GM18502 (cell line): ENCODE measurements around the gene ABCA13.
"Not testable (repeated sequence)": the region's sequence is repeated elsewhere in the genome, so short reads cannot be mapped to it uniquely, and the experiment has no call there.

Source experiments
- ATAC-seq: cut with Tn5 transposase; IDR thresholded peaks from one replicate; pipeline ENCODE4 v1.9.1; 2021; ENCODE audit warnings: mild to moderate bottlenecking; ENCODE audit not compliant: unreplicated experiment, poor library complexity

The ABCA13 gene, protein sequence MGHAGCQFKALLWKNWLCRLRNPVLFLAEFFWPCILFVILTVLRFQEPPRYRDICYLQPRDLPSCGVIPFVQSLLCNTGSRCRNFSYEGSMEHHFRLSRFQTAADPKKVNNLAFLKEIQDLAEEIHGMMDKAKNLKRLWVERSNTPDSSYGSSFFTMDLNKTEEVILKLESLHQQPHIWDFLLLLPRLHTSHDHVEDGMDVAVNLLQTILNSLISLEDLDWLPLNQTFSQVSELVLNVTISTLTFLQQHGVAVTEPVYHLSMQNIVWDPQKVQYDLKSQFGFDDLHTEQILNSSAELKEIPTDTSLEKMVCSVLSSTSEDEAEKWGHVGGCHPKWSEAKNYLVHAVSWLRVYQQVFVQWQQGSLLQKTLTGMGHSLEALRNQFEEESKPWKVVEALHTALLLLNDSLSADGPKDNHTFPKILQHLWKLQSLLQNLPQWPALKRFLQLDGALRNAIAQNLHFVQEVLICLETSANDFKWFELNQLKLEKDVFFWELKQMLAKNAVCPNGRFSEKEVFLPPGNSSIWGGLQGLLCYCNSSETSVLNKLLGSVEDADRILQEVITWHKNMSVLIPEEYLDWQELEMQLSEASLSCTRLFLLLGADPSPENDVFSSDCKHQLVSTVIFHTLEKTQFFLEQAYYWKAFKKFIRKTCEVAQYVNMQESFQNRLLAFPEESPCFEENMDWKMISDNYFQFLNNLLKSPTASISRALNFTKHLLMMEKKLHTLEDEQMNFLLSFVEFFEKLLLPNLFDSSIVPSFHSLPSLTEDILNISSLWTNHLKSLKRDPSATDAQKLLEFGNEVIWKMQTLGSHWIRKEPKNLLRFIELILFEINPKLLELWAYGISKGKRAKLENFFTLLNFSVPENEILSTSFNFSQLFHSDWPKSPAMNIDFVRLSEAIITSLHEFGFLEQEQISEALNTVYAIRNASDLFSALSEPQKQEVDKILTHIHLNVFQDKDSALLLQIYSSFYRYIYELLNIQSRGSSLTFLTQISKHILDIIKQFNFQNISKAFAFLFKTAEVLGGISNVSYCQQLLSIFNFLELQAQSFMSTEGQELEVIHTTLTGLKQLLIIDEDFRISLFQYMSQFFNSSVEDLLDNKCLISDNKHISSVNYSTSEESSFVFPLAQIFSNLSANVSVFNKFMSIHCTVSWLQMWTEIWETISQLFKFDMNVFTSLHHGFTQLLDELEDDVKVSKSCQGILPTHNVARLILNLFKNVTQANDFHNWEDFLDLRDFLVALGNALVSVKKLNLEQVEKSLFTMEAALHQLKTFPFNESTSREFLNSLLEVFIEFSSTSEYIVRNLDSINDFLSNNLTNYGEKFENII (N-terminal part only)

DNA sequence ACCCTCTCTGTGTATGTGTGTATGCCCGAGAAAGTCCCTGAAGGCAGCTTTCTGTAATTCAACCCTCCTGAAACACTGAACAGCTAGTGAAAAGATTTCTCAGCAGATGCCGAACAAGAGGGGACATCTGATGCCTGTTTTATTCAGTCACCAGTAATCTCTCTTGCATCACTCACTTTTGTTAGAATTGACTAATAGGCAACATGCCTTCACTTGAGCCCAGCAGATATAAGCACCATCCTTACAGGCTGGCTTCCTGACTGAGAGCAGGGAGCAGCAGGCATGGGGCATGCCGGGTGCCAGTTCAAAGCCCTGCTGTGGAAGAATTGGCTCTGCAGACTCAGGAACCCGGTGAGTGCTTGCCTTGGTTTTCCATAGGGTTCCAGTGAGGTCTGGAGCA, at the start of gene ABCA13:
TSS of gene ABCA13 (plus strand) at position 257 of the 400 bp plus-strand sequence. CDS start at position 283, 26 bp downstream.
- ATAC-seq = no peak

DNA sequence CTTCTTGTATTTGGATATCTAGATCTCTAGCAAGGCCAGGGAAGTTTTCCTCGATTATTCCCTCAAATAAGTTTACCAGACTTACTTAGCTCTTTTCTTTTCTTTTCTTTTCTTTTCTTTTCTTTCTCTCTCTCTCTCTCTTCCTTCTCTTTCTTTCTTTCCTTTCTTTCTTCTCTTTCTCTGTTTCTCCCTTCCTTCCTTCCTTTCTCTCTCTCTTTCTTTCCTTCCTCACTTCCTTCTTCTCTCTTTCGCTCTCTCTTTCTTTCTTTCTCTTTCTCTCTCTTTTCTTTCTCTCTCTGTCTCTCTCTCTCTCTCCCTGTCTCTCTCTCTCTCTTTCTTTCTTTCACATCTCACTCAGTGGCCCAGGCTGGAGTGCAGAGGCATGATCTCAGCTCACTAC, 45.2 kb upstream of the ABCA13 start:
- ATAC-seq = no peak

DNA sequence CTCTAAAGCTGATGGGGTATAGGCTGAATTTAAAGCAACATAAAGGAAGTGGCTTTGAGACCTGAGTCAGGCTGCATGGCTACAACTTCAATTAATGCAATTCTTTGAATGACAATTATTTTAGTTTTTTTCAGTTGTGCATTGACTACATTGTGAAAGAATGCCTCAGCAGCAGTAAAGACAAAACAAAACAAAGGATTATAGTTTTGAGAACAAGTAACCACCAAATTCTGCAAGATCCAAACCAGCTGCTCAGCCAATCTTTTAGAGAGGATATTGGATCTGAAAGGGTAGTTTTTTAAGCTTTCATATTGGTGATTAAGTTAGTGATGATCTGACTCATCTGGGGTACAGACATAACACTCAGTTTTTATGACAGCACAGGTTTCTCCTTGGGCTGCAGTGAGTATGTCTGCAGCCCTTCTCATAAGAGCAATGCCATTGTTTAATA, 40.6 kb upstream of the ABCA13 start:
- peak; percentile 86 for ATAC-seq

DNA sequence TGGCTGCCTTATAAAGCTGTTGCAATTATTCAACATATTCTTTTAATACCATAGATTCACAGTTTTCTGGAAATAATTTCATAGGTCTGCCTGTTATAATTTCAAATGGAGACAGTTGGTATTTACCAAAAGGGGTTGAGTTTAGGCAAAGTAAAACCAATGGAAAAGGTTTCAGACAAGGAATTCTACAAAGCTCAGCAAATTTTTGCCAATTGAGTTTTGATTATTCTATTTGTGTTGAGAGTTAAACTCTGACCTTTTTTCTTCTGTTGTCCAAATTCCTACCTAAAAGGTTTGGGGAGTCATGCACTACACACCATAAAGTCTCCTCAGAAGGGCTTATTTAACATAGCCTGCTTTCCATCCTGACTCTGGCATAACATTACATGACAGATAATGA, 38.5 kb upstream of the ABCA13 start:
- no peak for ATAC-seq

DNA sequence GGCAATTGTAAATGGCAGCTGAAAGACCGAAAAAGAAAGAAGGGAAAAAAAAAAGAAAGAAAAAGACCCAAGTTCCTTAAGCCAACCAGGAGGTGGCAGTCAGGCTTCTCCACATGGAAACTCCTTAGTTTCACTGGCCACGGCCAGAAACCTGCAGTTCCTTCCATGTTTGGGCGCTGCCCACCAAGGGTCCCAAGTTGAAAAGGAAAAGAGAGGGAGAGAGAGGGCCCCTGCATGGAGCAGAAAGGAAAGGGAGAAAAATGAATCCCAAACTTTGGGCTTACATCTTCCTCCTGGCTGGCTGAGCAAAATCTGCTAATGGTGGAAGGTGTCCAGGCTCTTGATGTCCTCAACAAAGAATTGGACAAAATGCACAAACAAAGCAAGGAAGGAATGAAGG, 31.8 kb upstream of the ABCA13 start:
- ATAC-seq = no peak

DNA sequence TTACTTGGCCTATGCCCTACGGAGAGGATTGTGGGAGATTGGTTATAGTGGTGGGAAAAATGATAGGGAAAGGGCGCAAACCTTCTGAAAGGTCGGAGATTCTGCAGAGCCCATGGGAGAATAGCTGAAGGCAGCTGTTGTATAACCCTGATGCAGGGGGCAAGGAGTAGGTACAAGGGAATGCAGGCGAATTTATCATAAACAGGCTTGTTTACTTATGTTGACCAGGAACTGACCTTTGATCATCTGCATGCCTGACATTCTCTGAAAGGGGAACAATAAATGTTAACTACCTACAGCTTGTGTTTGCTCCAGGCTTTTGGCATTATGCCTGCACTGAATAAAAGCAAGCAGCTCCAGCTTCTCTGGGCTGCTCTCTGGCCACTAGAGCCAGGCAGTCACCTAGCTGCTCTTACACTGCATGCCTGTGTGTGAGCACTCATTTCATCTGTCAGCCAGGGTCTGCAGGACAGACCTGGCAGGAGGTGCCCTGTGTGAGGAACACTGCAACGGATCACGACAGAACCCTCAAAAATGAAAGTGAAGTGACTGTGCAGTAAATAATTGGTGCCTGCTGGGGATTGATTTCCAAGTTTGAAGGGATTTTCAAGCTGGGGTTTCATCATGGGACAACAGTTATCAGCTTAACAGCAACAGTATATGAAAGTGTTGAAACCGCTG, 31.1 kb upstream of the ABCA13 start:
- no peak for ATAC-seq

DNA sequence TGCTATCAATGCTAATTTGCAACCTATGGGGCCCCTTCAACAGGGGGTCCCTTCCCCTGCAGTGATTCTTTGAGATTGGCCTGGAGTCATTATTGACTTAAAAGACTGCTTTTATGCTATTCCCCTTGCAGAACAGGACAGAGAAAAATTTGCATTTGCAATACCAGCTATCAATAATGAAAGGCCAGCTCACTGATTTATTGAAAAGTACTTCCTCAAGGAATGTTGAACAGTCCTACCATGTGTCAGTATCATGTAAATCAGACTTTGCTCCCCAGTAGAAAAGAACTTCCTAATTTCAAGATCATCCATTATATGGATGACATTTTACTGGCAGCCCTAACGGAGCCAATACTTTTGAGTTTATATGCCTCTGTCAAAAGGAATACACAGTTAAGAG, 29.7 kb upstream of the ABCA13 start:
- no peak for ATAC-seq

DNA sequence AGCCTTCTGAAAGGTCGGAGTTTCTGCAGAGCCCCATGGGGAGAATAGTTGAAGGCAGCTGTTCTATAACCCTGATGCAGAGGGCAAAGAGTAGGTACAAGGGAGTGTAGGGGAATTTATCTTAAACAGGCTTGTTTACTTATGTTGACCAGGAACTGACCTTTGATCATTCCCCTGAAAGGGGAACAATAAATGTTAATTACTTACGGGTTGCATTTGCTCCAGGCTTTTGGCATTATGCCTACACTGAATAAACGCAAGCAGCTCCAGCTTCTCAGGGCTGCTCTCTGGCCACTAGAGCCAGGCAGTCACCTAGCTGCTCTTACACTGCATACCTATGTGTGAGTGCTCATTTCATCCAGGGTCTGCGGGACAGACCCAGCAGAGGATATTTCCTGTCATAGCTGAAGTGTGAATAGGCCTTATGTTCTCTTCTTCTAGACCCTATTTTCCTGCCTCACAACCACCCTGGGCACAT, 26.9 kb upstream of the ABCA13 start:
- ATAC-seq = no peak

DNA sequence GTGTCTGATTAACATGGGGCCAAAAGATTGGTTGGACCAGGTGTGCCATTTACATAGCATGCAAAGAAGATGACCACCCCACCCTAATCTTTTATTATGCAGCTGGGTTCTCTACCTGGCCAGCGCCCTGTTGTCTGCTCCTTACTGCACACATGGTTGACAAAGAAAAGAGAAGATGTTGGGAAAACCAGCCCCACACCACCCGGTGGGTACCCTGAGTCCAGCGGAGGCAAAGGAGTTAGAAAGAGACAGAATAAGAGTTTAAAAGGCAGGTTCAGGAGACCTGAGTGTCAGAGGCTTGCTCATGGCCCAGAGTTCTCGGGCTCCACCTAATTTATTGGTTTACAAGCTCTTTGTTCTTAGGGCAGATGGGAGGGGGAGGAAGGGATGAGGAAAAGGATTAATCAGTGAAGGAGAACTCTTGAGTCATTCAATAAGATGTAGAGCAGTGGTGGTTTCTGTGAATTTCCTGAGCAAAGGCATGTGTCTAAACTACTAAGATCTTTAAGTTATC, 24.1 kb upstream of the ABCA13 start:
- no peak for ATAC-seq

DNA sequence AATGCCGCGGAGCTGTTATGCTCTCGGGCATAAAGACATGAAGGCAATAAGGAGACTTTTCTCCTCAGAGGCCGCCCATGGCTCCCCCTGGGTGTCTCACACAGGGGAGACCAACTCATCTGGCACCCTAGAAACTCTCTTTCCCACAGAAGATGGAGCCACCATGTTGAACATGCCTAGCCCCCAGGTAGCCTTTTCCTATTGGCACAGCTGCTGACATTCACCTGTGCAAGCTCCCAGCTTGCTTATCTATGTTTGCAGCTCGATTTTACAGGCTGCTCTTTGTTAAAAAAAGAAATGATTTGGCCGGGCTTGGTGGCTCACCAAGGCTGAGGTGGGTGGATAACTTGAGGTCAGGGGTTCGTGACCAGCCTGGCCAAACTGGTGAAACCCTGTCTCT, 23.6 kb upstream of the ABCA13 start:
- ATAC-seq = not testable (repeated sequence)

DNA sequence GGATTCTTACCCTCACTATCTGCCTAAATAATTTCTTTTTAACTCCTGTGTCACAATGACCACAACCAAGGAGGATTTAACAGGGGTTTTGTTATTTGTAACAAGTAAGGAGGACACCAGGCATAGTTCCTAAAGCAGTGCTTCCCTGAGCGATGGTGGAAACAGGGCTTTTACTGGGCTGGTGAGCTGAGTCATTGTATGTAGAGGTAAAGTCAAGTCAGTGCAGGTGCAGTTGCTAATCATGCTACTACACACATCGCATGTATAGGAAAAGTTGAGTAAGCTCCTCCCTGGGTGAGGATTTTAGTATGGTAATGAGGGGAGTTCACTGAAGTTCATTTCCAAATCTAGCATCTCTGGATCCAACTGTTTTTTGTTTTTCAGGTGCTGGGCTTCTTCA, 22.9 kb upstream of the ABCA13 start:
- no peak for ATAC-seq

DNA sequence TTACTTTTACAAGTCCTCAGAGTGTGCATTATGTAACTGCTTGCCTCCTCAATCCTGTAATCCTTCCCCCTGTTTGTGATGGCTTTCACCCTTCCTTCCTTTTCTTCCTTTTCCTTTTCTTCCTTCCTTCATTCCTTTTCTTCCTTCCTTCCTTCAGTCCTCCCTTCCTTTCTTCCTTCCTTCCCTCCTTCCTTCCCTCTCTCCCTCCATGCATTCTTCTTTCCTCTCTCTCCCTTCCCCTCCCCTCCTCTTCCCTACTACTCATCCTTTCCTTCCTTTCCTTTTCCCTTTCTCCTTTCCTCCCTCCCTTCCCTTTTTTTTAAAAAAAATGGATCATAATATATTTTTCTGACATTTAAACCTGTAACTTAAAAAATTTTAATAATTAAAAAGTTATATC, 22.2 kb upstream of the ABCA13 start:
- no peak for ATAC-seq

DNA sequence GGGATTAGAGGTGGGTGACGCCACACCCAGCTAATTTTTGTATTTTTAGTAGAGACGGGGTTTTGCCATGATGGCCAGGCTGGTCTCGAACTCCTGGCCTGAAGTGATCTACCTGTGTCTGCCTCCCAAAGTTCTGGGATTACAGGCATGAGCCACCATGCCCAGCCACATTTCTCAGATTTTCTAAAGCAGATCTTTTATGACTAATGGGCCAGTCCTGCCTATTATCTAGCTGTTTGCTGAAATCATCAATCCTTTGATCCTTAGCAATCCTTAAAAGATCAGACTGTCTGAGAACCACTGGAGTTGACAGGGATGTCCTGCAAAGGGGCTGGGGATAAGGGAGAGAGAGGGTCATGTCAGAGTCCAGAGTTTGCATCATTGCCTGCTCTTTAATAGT, 21.2 kb upstream of the ABCA13 start:
- no peak for ATAC-seq

DNA sequence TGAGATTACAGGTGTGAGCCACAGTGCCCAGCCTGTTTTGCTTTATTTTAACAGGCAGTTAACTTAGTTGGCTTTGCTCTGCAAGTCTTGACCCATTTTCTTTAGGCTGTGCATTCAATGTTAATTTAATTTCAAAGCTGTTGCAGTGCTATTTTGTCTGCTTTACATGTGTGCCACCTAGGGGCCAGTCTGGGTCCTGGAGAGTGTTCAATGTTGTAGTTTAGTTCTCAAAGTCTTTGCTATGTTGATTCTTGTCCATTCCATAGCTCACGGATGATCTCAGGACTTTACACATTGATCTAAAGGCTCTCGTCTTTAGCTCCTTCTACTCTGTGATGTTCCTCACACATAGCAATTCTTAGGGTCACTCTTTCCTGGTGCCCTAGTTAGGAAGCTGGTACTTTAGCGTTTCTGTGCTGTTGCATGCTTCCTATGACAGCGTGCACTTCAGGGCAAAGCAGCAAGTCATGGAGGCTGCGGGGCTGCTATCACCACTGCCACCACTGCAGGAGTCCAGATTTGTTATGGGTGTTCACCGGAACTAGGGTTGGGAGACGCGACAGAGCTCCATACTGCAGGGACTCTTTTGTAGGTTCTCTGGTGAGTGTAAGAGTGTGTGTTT, 16.4 kb upstream of the ABCA13 start:
- peak; percentile 71 for ATAC-seq

DNA sequence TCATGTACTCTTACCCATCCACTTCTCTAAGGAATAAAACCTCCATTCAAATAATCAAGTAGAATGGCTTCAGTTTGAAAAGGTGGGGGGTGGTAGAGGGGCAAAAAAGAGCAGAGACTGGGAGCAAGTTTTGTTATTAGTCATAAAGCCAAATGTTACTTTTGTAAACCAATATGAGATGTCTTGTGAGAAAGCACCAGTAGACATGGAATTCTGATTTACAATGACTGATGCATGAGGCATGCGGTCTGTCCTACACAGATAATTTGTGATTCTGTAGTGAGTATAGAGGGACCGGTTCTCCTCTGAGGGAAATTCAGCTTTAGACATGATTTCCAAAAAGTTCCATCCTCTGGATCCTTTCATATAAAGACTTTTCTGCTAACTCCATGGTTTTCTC, 12.9 kb upstream of the ABCA13 start:
- no peak for ATAC-seq

DNA sequence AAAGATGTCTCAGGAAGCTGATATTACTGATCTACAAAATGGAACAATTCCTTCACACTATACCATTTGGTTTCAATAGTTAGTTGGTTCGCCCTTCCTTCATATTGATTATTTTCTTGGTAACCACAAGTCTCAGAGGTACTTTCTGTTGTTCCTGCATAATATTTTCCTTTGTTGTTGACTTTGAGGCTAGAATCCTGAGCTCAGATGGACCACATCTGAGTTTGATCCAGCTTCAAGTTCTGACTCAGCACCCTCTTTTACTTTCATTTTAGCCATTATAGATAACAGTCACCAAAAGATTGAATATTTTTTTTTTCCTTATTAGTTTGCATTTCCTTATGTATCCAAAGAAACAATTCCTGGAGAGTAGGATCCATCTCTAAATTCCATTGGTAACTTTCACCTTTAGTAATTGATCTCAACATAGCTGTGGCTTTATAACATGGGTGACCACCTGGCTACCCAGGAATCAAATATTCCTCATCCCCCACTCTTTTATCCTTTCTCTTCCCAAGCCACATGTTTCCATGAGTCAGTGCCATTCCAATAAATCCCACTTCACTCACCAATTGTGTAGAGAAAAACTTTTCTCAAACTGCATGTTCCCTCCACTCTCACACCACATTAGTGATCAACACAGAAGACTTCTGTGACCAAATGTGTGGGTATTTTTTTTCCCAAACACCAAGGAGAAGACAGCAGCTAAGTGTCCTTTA, 9.7 kb upstream of the ABCA13 start:
- ATAC-seq = no peak

DNA sequence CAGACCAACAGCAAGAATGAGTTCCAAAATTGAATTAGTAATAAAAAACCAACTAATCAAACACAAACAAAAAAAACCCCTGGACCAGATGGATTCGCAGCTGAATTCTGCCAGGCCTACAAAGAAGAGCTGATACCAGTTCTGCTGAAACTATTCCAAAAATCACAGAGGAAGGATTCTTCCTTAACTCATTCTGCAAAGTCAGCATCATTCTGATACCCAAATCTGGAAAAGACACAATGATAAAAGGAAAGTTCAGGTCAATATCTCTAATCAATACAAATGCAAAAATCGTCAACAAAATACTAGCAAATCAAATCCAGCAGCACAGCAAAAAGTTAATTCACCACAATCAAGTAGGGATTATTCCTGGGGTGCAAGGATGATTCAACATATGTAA, 6.1 kb upstream of the ABCA13 start:
- no peak for ATAC-seq

DNA sequence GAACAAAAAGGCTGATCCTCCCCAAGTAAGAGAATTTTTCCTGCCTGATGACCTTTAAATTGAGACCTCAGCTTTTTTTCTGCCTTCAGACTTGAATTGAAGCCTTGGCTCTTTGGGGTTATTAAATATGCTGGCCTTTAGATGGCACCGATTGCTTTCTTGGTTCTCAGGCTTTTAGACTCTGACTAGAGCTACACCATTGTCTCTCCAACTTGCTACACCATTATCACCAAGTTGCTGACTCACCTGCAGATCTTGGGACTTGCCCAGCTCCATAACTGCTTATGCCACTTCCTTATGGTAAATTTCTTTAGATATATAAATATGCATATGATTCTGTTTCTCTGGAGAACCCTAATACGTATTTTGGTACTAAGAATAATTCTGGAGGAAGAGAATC, 3.1 kb upstream of the ABCA13 start:
- no peak for ATAC-seq

DNA sequence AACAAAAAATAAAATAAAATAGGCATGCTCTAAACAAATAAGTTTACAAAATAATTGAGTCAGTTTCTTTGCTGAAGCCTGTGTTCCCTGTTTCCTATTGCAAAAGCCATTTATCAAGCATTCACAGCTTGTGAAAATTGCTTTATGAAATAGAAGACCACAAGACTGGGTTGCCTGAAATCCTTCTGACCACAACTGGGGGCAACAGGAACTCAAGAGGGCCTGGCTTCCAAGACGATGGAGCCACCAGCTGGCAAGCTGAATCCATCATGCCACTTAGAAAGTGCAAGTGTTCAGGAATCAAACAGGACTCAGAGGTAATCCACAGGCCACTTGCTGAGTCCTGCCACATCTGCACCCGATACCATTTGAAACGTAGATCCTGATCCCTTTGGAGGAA, 752 bp upstream of the ABCA13 start:
- no peak for ATAC-seq
